Fibroblast of lung (primary cell): ENCODE data around the gene PLA2G3. TPM values are rescaled to one million over a fixed set of nuclear protein-coding genes. Genes with fewer than 3 reads are reported as not detected.

Source experiments
- DNase-seq, 2 donors: peaks; one replicate each; pipeline versions ENCODE4 v3.0.0 to v3.0.0-alpha.2; 2010; ENCODE audit warnings: low read depth in 2 of 2
- H2AFZ ChIP-seq: 2 replicates; pipeline ENCODE4 v1.5.1; 2012; ENCODE audit warnings: low read length, control low read depth, inconsistent platforms
- H3K27ac ChIP-seq: 2 replicates; pipeline ENCODE4 v1.5.1; 2011; ENCODE audit warnings: low read length, control low read depth; ENCODE audit not compliant: insufficient read depth
- H3K27me3 ChIP-seq: 2 replicates; pipeline ENCODE4 v1.5.1; 2011; ENCODE audit warnings: mild to moderate bottlenecking, low read length; ENCODE audit not compliant: control insufficient read depth, insufficient read depth
- H3K36me3 ChIP-seq: 2 replicates; pipeline ENCODE4 v1.5.1; 2011; ENCODE audit warnings: low read length; ENCODE audit not compliant: control insufficient read depth, insufficient read depth
- H3K4me1 ChIP-seq: 2 replicates; pipeline ENCODE4 v1.5.1; 2011; ENCODE audit warnings: low read length; ENCODE audit not compliant: control insufficient read depth, insufficient read depth; ENCODE audit errors: extremely low read depth
- H3K4me2 ChIP-seq: 2 replicates; pipeline ENCODE4 v1.5.1; 2011; ENCODE audit warnings: low read length, control low read depth; ENCODE audit not compliant: insufficient read depth; ENCODE audit errors: extremely low read depth
- H3K4me3 ChIP-seq, 4 experiments: fragments of 200-600 bp in 1 of 4; sonication (generic) in 1 of 4; replicated peaks in 1 of 4; 2 replicates each; pipeline ENCODE4 v1.5.1; 2011 to 2016; ENCODE audit warnings: low read length in 4 of 4, low read depth in 3 of 4, mild to moderate bottlenecking in 3 of 4, control low read depth in 2 of 4, inconsistent platforms in 1 of 4, mixed read lengths in 1 of 4; ENCODE audit not compliant: insufficient read depth in 1 of 4; ENCODE audit errors: control extremely low read depth in 1 of 4
- H3K79me2 ChIP-seq: 2 replicates; pipeline ENCODE4 v1.5.1; 2012; ENCODE audit warnings: mild to moderate bottlenecking, low read length, inconsistent platforms; ENCODE audit not compliant: control insufficient read depth, insufficient read depth
- H3K9ac ChIP-seq: 2 replicates; pipeline ENCODE4 v1.5.1; 2011; ENCODE audit warnings: mild to moderate bottlenecking, low read length, control low read depth; ENCODE audit not compliant: insufficient read depth
- H3K9me3 ChIP-seq: 2 replicates; pipeline ENCODE4 v1.5.1; 2012; ENCODE audit warnings: low read depth, low read length; ENCODE audit not compliant: control insufficient read depth, insufficient read depth
- H4K20me1 ChIP-seq: 2 replicates; pipeline ENCODE4 v1.5.1; 2011; ENCODE audit warnings: low read length; ENCODE audit not compliant: control insufficient read depth, insufficient read depth; ENCODE audit errors: extremely low read depth
- EZH2 ChIP-seq: IDR thresholded peaks from 2 replicates; pipeline ENCODE4 v1.5.1; 2012; ENCODE audit warnings: low read length, control low read depth, mild to moderate bottlenecking; ENCODE audit errors: missing control alignments
- polyA plus RNA-seq, 2 donors: library from polyadenylated mRNA; depleted of rRNA in 1 of 2; stranded (reverse) in 1 of 2; unstranded in 1 of 2; fragments of >200 nt; gene quantifications; 2 replicates each; pipeline ENCODE4 v1.2.1, GENCODE V29; 2011 to 2012; ENCODE audit warnings: missing spikeins in 1 of 2
- total RNA-seq: library from RNA; depleted of rRNA; stranded (reverse); fragments of >200 nt; gene quantifications from 2 replicates; pipeline ENCODE4 v1.2.1, GENCODE V29; 2014
- TF ChIP-seq, protein P1 (sequence below), 2 donors: IDR thresholded peaks in 1 of 2; conservative IDR thresholded peaks in 1 of 2; 1 replicate in 1 of 2; 2 replicates in 1 of 2; pipeline ENCODE4 v1.5.1; 2011 to 2012; ENCODE audit warnings: low read length in 2 of 2, control low read depth in 1 of 2, inconsistent platforms in 1 of 2, low read depth in 1 of 2, mild to moderate bottlenecking in 1 of 2

Gene PLA2G3
- total and polyA plus RNA-seq, 2 donors (not counting 1 experiment from before 2014, with no cell fraction given): 0.18 to 0.33 TPM

DNA sequence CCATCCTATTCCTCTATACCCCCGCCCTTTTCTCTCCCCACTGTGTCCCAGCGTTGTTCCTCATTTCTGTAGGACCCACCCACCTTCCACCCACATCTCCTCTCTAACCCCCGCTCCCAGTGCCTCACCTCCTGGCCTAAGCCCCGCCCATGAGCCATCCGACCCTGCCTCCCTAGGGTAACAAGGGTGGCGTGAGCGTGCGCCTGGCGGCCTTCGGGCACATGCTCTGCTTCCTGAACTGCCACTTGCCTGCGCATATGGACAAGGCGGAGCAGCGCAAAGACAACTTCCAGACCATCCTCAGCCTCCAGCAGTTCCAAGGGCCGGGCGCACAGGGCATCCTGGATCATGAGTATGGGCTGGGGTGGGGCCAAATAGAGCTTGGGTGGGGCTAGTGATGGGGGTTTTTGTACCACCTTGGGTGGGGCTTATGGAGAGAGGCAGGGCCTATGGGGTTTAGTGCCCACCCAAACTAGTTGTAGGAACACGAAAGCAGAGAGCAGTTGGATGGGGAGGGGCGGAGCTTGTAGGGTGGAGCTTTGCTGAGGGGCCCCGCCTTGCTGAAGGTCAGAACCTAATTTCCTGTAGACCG is 13.0 kb downstream of the PLA2G3 start:
- Histone ChIP-seq H3K4me1 (peaks cover 3% of the 10 kb centered on the region), H3K9ac (no peak overlapping the region), H3K27ac (no peak overlapping the region), H3K27me3 (no peaks in the 10 kb centered on the region), H3K4me3 (no peak overlapping the region), H3K4me2 (no peak overlapping the region), H4K20me1 (no peaks in the 10 kb centered on the region), H3K36me3 (no peaks in the 10 kb centered on the region), H3K9me3 (no peaks in the 10 kb centered on the region), H3K79me2 (no peaks in the 10 kb centered on the region), H2AFZ (no peak overlapping the region)
- TF ChIP-seq, protein P1, sequence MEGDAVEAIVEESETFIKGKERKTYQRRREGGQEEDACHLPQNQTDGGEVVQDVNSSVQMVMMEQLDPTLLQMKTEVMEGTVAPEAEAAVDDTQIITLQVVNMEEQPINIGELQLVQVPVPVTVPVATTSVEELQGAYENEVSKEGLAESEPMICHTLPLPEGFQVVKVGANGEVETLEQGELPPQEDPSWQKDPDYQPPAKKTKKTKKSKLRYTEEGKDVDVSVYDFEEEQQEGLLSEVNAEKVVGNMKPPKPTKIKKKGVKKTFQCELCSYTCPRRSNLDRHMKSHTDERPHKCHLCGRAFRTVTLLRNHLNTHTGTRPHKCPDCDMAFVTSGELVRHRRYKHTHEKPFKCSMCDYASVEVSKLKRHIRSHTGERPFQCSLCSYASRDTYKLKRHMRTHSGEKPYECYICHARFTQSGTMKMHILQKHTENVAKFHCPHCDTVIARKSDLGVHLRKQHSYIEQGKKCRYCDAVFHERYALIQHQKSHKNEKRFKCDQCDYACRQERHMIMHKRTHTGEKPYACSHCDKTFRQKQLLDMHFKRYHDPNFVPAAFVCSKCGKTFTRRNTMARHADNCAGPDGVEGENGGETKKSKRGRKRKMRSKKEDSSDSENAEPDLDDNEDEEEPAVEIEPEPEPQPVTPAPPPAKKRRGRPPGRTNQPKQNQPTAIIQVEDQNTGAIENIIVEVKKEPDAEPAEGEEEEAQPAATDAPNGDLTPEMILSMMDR (conservative IDR thresholded peaks at IDR 0.05 in 1 of 2, IDR thresholded peaks at IDR 0.05 in 1 of 2; ENCODE audit: low read depth in 1 of 2, low read length in 2 of 2): no peak
- TF ChIP-seq EZH2: no peak
- DNase-seq: no peak

DNA sequence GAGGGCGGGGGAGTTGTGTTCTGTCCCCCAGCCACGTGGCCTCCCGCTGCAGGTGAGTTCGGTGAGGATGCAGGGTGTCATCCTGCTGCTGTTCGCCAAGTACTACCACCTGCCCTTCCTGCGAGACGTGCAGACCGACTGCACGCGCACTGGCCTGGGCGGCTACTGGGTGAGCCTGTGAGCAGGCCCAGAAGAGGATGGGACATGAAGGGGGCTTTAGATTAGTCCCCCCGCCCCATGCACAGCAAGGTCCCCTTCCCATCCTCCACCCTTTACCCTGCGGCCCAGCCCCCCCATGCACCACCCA is 13.5 kb downstream of the PLA2G3 start:
- Histone ChIP-seq H3K4me2 (no peak overlapping the region), H3K27me3 (no peaks in the 10 kb centered on the region), H2AFZ (no peak overlapping the region), H3K36me3 (no peaks in the 10 kb centered on the region), H3K4me3 (no peak overlapping the region), H3K9ac (no peak overlapping the region), H3K9me3 (no peaks in the 10 kb centered on the region), H3K27ac (no peak overlapping the region), H3K4me1 (peaks cover 3% of the 10 kb centered on the region), H4K20me1 (no peaks in the 10 kb centered on the region), H3K79me2 (no peaks in the 10 kb centered on the region)
- no peak for DNase-seq
- TF ChIP-seq EZH2: no peak
- TF ChIP-seq, protein P1 (conservative IDR thresholded peaks at IDR 0.05 in 1 of 2, IDR thresholded peaks at IDR 0.05 in 1 of 2; ENCODE audit: low read depth in 1 of 2, low read length in 2 of 2): no peak

DNA sequence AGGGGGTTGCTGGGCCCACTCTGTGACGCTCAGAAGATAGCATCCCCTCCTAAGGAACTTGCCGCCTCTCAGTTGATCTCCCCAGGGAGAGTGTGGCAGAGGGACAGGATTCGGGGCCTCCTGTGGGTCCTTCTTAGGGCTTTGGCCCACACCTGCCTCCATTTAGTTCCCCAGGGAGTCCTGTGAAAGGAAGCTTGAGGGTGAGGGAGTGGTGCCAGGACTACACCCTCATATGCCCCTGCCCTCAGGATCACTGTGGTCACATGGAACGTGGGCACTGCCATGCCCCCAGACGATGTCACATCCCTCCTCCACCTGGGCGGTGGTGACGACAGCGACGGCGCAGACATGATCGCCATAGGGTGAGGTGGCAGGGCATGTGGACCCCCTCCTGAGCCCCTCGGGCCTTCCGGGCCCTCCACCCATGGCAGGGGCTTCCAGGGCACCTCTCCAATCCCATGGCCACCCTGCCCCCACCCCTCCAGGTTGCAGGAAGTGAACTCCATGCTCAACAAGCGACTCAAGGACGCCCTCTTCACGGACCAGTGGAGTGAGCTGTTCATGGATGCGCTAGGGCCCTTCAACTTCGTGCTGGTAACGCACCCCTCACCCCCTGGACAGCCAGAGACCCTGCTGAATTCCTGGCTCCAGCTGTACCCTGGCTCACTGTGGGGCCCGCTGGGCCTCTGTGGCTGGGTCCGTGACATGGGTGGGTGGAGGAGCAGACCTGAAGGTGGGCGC is 14.0 kb downstream of the PLA2G3 start:
- no peak overlapping the region for H3K9ac ChIP-seq
- no peaks in the 10 kb centered on the region for H3K79me2 ChIP-seq
- H3K27me3 ChIP-seq: no peaks in the 10 kb centered on the region
- no peak overlapping the region for H3K4me3 ChIP-seq
- H2AFZ ChIP-seq: no peak overlapping the region
- DNase-seq: no peak
- TF ChIP-seq, protein P1 (conservative IDR thresholded peaks at IDR 0.05 in 1 of 2, IDR thresholded peaks at IDR 0.05 in 1 of 2; ENCODE audit: low read depth in 1 of 2, low read length in 2 of 2): no peak
- TF ChIP-seq EZH2: no peak
- no peak overlapping the region for H3K4me2 ChIP-seq
- H3K36me3 ChIP-seq: no peaks in the 10 kb centered on the region
- H3K27ac ChIP-seq: no peak overlapping the region
- H3K4me1 ChIP-seq: peaks cover 3% of the 10 kb centered on the region
- H3K9me3 ChIP-seq: no peaks in the 10 kb centered on the region
- H4K20me1 ChIP-seq: no peaks in the 10 kb centered on the region
